GM19452 (cell line): ENCODE measurements around the gene ATP4B.

Source experiments
- ATAC-seq: cut with Tn5 transposase; IDR thresholded peaks from one replicate; pipeline ENCODE4 v1.9.1; 2021; ENCODE audit not compliant: unreplicated experiment

Gene ATP4B

DNA sequence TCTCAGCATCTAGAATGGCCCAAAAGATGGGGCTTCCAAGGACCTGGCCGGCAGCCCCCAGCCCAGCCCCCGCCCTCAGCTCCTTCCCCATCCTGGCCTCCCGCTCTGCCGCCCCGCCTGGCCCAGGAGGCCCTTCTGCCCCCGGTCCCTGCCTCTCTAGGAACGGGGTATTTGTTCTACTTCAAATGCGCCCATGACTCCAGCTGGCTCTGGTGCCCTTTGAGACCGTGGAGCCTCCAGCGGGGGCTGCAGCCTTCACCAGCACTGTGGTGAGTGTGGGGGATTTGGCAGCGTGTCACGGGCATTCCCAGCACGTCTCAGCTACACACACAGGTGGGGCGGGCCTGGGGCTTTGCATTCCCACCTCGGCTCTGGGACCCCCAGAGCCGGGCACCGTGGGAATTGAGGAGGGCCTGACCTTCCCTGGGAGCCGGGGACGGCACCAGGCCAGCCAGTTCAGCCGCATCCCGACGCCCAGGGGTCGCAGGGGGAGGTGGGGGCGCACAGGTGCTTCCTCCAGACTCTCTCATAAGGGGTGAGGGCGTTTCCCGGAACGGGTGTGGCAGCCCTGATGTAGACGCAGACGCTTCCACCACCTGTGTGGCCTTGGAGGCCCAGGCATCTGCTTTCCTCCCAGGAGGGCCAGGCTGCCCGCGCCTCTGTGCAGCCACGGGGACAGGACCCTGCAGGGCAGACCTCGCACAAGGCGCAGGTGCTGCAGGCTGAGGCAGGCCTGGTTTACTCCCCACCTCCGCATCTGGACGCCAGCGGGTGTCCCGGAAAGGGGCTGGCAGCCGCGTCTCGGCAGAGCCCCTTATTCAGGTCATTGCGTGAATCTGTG, 947 bp downstream of the ATP4B start:
- no peak for ATAC-seq

DNA sequence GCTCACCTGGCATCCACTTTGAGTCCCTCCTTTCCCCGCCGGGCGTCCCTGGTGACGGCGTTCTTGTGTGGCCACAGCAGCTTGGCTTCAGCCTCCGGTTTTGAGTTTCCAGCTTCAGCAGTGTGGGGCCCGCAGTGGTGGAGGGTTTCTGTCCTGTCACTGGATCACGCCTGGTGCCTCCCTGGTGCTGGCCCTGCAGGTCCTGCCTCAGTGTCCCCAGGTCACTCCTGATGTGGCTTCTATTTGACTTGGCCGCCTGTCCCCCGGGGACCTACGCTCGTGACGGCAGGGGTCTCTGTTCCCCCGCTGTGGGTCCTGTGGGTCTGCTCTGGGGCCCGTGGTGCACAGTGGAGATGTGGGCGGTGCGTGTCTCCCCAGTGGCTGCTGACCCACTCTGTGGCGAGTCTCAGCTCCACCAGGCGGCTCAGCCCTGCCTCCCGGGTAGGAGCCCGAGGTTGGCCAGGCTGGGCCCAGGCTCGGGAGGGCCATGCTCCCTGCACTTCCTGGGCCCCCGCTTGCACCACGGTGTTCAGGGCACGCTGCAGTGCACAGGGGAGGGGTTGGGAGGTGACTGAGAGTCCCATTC, 1.9 kb downstream of the ATP4B start:
- no peak for ATAC-seq

DNA sequence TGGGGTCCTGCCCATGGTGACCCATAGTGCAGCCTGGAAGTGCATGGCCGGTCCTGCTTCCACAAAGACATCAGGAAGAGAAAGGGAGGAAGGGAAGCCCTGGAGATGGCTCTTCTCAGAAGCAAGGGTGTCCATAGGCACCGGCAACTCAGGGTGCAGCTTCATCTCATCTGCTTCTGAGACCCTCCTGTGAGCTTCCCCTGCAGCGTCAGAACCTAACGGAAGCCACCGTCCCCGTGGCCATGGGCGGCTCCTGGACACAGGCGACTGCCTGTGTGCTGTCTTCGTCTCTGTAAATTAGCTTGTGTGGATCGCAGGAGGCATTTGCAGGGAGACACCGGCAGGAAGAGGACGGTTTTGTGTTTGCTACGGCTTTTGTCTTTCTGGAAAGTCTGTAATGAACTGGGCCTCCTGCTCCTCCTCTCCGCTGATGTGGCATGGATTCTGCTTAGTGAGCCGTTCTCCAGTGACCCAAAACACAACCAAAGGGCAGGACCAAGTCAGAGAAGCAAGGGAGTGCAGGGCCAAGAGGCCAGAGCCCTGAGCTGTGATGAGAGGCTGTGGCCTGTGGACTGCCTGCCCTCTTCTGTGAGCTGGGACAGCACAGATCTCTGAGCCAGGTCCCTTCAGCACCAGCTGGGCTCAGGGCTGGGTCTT, 2.5 kb downstream of the ATP4B start:
- ATAC-seq = no peak

DNA sequence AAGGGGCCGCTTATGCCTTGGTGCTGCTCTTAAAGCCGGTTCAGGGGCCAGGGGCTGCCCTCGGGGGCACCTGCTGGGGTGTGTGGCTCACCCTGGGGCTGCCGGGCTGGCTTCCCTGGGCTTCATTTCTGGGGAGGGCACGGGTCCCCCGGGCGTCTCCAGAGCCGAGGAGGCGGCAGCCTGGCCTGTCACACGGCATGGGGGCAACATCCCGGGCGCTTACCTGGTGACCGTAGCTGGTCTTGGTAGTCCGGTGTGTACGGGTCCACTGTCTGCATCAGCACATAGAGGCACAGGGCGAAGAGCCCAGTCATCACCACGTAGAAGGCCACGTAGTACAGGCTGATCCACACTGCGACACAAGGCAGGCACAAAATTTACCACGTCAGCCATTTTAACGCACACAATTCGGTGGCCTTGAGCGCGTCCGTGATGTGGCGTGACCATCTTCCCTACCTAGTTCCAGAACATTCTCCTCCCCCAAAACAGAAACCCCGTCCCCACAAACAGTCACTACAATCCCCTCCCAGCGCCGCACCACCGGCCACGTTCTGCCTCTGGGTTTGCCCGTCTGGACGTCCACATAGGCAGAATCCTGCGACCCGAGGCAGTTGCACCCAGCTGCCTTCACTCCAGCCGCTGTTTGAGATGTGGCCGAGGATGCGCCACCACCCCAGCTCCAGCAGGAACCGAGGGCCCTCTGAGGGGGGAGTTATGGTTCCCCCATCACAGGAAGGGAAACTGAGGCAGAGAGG, 3.2 kb downstream of the ATP4B start:
- no peak for ATAC-seq

DNA sequence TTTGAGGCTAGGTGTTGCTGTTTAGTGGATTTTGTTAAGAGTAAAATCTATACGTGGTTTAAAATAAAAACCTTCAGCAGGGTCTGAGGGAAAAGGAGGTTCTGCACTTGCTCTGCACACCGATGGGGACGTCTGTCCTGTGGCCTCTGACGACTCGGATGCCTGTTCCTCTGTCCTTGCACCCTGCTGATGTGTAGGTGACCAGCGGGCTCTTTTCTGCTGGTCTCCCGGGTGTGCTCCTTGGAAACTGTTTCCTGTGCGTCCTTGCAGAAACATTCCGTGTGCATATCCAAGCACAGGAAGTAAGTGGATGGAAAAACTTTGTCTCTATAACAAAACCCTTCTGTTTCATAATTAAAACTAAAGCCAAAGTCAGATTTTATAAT, 3.8 kb downstream of the ATP4B start:
- no peak for ATAC-seq

DNA sequence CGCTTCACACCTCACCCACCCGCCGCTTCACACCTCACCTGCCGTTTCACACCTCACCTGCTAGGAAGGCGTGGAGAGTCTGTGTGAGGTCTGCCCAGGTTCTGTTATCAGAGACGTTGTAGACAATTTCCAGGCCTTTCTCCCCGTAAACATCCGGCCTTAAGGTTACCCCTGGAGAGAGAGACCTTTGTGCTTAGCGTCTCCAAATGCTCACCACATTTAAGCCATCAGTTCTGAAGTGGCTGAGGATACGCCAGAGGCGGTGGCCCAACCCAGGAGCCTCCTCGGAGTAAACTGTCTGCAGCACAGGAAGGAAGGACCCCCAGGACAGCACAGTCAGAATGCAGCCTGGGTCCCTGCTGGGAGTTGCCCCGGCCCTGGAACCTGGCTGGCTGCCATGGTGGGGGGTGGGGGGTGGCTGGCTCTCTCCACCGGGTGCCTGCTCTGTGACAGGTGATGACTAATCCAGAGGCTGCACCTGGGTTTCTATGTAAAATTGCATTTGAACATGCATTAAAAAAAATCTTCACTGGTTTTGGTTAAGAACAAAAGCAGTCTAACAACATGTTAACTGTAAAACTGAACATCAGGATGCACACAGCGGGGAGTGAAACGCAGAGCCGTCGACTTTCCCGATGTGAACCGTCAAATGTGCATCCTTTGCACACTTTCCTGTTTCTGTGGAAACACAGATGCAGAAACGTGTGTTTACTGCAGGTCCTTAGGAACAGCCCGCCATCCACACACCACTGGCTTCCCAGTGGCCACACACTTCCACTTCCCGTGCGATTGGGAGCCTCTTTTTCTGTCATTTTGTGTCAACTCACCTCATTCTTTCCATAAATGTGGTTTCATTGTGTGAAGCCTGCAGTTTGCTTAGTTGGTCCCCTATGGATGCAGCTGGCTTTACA, 4.5 kb downstream of the ATP4B start:
- no peak for ATAC-seq

DNA sequence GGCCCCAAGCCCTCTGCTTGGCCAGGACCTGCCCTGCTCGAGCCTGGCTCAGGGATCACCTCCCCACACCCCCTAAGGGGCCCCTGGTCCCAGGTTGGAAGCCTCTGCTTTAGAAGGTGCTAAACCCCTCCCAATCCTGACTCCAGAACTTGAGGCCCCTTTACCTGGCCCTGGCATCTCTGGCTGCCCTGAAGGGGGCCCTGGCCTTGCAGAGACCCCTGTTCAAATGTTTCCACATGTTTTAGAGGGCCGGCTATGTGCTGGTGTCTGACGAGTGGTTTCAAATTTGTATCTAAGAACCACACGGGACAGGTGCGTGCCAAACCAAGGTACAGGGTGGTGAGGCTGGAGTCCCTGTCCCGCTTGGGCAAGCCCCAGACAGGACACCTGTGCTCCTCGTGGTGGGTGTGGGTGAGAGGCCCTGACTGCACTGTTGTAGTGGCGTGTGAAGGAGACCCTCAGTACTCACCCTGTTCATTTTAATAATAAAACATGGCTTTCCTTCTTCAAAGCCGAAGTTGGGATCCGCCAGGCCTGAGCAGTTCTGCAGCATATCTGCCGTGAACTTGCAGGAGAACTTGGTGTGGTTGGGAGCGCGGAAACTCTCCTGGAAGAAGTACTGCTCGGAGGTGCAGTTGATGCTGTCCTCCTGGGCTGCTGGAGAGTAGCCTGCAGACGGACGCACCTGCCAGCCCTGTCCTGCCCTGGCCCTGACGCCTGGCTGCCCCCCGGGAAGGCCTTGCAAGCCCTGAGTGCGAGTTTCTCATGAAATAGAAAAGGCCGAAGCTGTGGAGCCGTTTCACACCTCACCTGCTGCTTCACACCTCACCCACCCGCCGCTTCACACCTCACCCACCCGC, 5.4 kb downstream of the ATP4B start:
- ATAC-seq = no peak

DNA sequence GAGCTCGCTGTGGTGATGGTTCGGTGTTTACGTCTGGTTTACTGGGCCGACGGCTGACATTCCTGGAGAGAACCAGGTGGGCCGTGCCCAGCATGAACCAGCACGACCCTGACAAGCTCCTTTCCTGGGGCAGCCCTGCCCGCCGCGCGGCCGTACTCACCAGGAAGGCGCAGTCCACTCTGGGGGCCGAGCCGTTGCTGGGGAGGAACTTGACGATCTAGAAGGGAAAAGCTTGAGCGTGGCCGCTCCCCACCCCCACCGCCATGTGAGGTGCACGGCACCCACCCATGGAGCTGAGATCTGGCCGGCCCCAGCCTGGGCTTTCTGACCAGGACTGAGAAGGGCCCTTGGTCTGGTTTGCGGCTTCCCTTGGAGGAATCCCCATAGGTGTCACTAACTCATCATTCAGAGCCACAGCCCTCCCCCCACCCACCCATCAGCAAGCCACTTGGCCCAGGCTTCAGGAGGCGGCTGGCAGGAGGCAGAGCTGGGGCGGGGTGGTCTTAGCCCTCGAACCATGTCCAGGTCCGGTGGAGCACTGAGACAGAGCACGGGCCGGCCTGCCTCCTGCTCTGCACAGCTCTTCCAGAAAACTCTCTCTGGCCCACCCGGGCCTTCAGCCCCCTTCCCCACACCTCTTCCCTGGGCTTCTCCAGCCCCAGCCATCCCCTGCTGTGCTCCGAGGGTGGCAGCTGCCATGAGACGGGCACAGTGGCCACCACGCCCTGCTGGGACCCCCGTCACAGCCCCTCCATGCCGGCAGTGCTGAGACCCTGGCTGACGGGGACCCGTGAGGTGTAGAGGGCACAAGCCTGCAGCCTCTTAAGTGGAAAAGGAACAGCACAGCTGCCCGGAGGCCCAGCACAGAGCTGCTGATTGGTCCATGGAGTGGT, 6.2 kb downstream of the ATP4B start:
- ATAC-seq = no peak

DNA sequence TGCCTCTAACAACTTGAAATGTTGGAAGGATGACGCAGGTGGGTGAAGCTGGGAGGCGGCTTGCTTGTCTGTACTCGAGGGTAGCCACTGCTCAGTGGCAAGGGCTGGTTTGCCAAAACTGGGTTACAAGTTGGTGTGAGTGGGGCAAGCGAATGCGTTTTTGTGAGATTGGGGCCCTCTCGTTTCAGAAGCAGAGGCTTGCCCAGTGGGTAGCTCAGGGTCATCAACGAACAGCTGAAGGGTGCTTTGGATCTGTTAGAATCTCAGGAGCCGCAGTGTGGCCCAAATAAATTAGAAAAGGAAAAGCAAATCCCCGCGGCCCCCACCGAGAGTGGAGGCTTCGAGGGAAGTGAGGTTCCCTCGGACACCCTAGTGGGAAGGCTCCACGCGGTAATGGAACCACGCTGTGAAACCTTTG, 7.3 kb downstream of the ATP4B start:
- no peak for ATAC-seq

DNA sequence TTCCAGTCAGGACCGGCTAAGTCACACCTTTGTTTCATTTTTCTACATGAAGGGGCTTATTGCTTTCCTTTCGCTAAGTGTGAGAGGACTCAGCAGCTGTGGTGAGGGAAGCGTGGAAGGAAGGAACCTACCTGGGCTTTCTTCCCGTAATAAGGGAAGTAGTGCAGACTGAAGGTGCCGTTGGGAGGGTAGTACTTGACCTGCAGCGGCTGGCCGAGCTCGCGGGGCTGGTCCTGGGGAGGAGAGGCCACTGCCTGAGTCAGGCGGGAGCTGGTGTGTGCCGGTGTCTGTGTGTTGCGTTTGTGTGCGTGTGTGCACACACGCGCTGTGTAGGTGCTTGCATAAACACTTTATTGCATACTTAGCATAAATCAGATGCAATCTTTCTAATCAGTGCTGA, 7.7 kb downstream of the ATP4B start:
- no peak for ATAC-seq

DNA sequence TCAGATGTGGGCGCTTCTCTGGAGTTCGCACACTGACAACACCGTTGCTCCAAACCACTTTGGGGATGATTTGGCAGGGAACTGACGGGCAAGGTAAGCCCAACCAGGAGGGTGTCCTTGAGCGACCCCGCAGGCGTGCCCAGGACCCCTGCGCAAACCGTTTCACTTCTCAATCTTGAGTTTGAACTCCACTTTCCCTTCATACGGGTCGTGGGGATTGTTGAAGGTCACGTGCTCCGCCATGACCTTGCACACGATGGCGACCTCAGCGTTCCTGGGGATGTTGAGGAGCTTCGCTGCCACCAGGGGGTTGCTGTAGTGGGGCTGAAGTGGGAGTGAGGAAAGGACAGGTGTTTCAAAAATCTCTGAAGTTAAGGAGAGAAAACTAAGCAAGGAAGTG, 8.8 kb downstream of the ATP4B start:
- no peak for ATAC-seq

DNA sequence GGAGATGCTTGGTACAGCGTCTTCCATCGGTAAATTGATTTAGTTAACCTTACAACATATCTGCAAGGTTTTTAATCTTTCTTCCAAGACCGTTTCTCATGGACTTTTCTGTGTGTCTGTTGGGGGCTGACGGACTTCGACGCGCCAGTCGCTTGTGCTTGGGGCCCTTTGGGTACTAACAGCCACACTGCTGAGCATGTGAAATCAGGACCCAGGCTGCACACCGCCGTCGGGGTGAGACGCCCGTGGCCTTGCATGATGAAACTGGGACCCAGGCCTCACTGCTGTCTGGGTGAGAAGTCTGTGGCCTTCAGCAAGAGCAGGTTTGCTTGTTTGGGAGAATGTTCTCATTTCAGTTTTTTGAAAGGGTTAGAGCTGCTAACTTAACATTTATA, 9.8 kb downstream of the ATP4B start:
- no peak for ATAC-seq

DNA sequence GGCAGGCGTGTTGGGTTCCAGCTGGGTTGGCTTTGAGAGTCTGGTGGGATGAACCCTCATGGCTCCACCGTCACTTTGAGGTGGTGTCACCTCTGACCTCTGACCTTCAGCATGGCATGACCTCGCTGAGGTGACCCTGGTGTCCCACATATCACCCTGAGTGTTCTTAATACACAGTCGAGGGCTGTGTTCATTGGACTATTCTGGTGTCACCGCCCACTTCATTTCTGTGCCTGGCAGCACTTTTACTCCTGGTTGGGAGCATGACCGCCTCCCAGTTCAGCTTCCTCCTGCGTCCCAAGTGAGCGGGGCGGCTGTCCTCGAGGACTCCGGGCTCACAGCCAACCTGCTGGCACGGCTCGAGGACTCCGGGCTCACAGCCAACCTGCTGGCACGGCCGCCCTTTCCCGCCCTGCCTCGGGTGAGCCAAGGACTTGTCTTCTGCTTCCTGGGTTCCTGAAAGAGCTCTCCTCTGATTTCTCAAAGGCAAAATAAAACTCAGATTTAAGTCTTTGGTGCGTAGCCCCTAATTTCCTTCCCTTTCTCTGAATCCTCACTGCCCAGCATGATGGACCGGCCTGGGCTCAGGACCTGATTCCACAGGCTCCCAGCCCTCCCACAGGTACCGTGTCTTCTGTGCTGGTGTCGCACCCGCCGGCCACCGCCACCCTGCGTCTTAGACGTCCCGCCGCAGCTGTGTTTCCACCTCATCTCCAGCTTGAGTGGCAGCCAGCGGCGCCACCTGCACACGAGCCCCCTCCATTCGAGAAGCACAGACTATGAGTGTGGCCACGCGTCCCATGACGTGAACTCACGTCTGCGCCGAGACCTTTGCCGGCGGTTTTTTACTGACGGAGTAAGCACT, 10.4 kb downstream of the ATP4B start:
- ATAC-seq = no peak

DNA sequence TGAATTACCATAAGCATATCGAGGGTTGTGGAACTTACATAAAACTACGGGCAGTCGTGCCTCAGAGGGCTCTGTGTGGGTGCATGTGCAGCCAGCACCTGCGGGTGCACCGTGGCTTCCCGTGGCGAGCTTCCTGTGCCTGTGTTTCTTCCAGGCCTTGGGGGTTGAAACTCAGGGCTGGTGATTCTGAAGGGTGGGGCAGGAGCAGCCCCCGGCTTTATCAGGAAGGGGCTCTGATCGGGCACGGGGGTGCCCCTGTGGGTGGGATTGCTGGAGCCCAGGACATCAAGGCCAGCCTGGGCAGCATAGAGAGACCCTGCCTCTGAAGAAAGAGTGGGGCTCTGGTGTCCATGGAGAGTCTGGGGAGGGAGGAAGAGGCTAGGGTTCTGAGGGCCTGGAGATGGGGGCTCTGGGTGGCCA, 11.1 kb downstream of the ATP4B start:
- no peak for ATAC-seq

DNA sequence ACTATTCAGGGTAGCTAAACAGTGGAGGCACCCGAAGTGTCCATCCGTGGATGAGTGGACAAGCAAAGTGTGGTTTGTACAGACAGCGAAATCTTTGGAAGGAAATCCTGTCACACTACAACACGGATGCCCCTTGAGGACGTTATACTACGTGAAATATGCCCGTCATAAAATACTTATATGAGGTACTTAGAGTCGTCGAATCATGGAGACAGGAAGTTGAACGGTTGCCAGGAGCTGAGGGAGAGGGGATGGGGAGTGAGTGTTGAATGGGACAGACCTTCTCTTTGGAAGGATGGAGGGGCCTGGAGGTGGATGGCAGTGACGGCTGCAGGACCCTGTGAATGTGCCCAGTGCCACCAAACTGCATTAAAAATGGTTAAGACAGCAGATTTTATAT, 11.6 kb downstream of the ATP4B start:
- ATAC-seq = no peak

DNA sequence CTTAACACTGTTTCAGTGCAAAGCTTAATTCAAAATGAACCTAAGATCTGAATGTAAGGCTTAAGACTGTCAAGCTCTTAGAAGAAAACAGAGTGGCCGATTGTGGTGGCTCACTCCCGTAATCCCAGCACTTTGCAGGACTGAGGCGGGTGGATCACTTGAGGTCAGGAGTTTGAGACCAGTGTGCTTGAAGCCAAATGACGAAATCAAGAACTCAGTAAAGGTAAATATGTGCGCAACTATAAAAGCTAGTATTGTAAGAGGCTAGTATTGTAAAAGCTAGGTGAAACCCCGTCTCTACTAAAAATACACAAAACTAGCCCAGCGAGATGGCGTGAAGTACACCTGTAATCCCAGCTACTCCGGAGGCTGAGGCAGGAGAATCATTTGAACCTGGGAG, 12.7 kb downstream of the ATP4B start:
- no peak for ATAC-seq

DNA sequence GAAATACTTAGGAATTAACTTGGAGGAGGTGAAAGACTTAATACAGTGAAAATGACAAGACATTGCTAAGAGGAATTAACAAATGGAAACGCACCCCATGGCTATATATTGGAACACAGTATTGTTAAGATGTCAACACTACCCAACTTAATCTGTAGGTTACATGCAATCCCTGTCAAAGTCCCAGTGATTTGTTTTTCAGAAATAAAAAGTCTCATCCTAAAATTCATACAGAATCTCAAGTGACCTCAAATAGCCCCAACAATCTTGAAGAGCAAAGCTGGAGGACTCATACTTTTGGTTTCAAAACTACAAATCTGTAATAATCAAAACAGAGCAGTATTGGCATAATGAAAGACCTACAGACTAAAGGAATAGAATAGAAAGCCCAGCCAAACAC, 13.2 kb downstream of the ATP4B start:
- no peak for ATAC-seq

DNA sequence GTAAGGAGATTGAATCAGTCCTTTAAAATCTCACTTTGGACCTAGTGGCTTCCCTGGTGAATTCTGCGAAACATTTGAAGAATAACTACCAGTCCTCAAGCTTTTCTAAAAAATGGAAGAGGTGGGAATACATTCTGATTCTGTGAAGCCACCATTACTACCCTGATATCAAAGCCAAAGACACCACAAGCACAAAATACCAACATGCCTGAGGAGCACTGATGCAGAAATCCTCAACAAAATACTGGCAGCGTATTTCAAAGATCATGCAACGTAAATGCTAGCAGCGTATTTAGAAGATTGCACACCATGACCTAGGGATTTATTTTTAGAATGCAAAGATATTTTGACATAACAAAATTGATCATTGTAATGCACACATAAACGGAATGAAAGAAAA, 14.4 kb downstream of the ATP4B start:
- ATAC-seq = no peak
